ENCODE measurements around the gene METTL6. TPM values are rescaled to one million over a fixed set of nuclear protein-coding genes. Genes with fewer than 3 reads are reported as not detected.

METTL6 gene
- 23.9 and 27.1 TPM in 2 replicates for total RNA-seq
- 26.5 TPM for total RNA-seq (2013)
- 7.6 and 7.7 TPM in 2 replicates for polyA plus RNA-seq
- polyA minus RNA-seq = 8.8 and 13.6 TPM in 2 replicates

- Histone ChIP-seq H2AFZ (ENCODE audit: insufficient read depth, low read depth, low read length, poor library complexity, severe bottlenecking) (peak within 1 kb of the TSS; percentile 96), H3K36me3 (replicated peaks in 1 of 2; ENCODE audit: control extremely low read depth in 1 of 2, control insufficient read depth in 1 of 2, extremely low read depth in 1 of 2, insufficient read depth in 2 of 2, low read length in 1 of 2) (peaks cover 6 to 42% of the 10 kb centered on the region in 2 experiments), H4K20me1 (ENCODE audit: control insufficient read depth, insufficient read depth, low read length, poor library complexity, severe bottlenecking) (no peaks in the 10 kb centered on the region), H3K27me3 (replicated peaks in 1 of 4; ENCODE audit: control extremely low read depth in 1 of 4, control insufficient read depth in 3 of 4, insufficient read depth in 4 of 4, low read length in 3 of 4) (no peaks in the 10 kb centered on the region), H3K9me3 (ENCODE audit: control extremely low read depth in 1 of 3, control insufficient read depth in 2 of 3, insufficient read depth in 1 of 3, low read length in 2 of 3) (no peaks in the 10 kb centered on the region), H3K9ac (ENCODE audit: low read length) (peak within 1 kb of the TSS; percentile 99), H3K27ac (ENCODE audit: low read length in 2 of 2) (peak within 1 kb of the TSS; percentile 75 to 85), H3K79me2 (ENCODE audit: control insufficient read depth, insufficient read depth, low read length) (peaks cover 53% of the 10 kb centered on the region), H3K4me3 (ENCODE audit: control extremely low read depth in 1 of 5, extremely low read depth in 1 of 5, insufficient read depth in 1 of 5, low read depth in 2 of 5, low read length in 4 of 5) (peak within 1 kb of the TSS; percentile 88 to 99 (median 94)), H3K4me1 (ENCODE audit: control insufficient read depth in 2 of 2, insufficient read depth in 2 of 2, low read length in 2 of 2) (peaks cover 19 to 28% of the 10 kb centered on the region in 2 donors), H3K4me2 (replicated peaks; ENCODE audit: low read depth, low read length, poor library complexity, severe bottlenecking) (peak within 1 kb of the TSS; percentile 81)
- no peaks in the 10 kb centered on the region for H3K9me3 Mint-ChIP-seq (ENCODE audit: insufficient read depth)
- DNase-seq (peak; percentile 88), ATAC-seq (ENCODE audit: low read depth) (peak; percentile 89)
- intact Hi-C loops (cut with micrococcal nuclease) = loop anchor here (1.0 to 10.0 kb wide), 6 partner anchors 49 to 837 kb away; partner anchors contain the start of genes BTD, CAPN7, CCDC174 and DPH3
- CTCF ChIA-PET = interaction anchor here (1.5 to 1.8 kb wide), 2 partner anchors 23 to 130 kb away, joined by 8 to 9 read pairs; no protein-coding TSS in a partner anchor
- POLR2A ChIA-PET = no interaction called here
- H3K4me1 Mint-ChIP-seq = peaks cover 45% of the 10 kb centered on the region
- H3K4me3 Mint-ChIP-seq = peak within 1 kb of the TSS; percentile 95
- under 1% methylated on average over 52 of the region's 52 CpGs for WGBS (ENCODE audit: insufficient coverage)
- H3K27ac Mint-ChIP-seq = peak within 1 kb of the TSS; percentile 92
- H3K27me3 Mint-ChIP-seq = no peaks in the 10 kb centered on the region
- TF ChIP-seq CTCF (IDR thresholded peaks at IDR 0.05) = peak; percentile 56
- TF ChIP-seq EZH2 (IDR thresholded peaks at IDR 0.05; ENCODE audit: borderline replicate concordance, insufficient read depth, low read depth, low read length, poor library complexity, severe bottlenecking) = no peak
Measured at GRCh38 chr3:15427182-15427880, at the start of gene METTL6, which contains the start of gene EAF1. Gene METTL6 (minus strand): TSS chr3:15427544. CDS start chr3:15426511, 1,033 bp downstream. Gene EAF1 (plus strand): TSS chr3:15427598. CDS start chr3:15427780, 182 bp downstream.

GRCh38 chr3:15476378-15476777 is 49.0 kb upstream of the METTL6 start:
- no peaks in the 10 kb centered on the region for H3K4me1 Mint-ChIP-seq
- ChIA-PET CTCF (no interaction called here), POLR2A (no interaction called here)
- ATAC-seq (ENCODE audit: low read depth) (no peak), DNase-seq (no peak)
- Histone ChIP-seq H3K4me3 (ENCODE audit: control extremely low read depth in 1 of 5, extremely low read depth in 1 of 5, insufficient read depth in 1 of 5, low read depth in 2 of 5, low read length in 4 of 5) (no peak overlapping the region), H4K20me1 (ENCODE audit: control insufficient read depth, insufficient read depth, low read length, poor library complexity, severe bottlenecking) (no peaks in the 10 kb centered on the region), H3K4me2 (replicated peaks; ENCODE audit: low read depth, low read length, poor library complexity, severe bottlenecking) (no peak overlapping the region), H3K79me2 (ENCODE audit: control insufficient read depth, insufficient read depth, low read length) (no peaks in the 10 kb centered on the region), H3K36me3 (replicated peaks in 1 of 2; ENCODE audit: control extremely low read depth in 1 of 2, control insufficient read depth in 1 of 2, extremely low read depth in 1 of 2, insufficient read depth in 2 of 2, low read length in 1 of 2) (no peaks in the 10 kb centered on the region), H3K9me3 (ENCODE audit: control extremely low read depth in 1 of 3, control insufficient read depth in 2 of 3, insufficient read depth in 1 of 3, low read length in 2 of 3) (no peaks in the 10 kb centered on the region), H2AFZ (ENCODE audit: insufficient read depth, low read depth, low read length, poor library complexity, severe bottlenecking) (no peak overlapping the region), H3K9ac (ENCODE audit: low read length) (no peak overlapping the region), H3K27me3 (replicated peaks in 1 of 4; ENCODE audit: control extremely low read depth in 1 of 4, control insufficient read depth in 3 of 4, insufficient read depth in 4 of 4, low read length in 3 of 4) (no peaks in the 10 kb centered on the region), H3K4me1 (ENCODE audit: control insufficient read depth in 2 of 2, insufficient read depth in 2 of 2, low read length in 2 of 2) (no peaks in the 10 kb centered on the region), H3K27ac (ENCODE audit: low read length in 2 of 2) (no peak overlapping the region)
- no peaks in the 10 kb centered on the region for H3K9me3 Mint-ChIP-seq (ENCODE audit: insufficient read depth)
- no peak overlapping the region for H3K27ac Mint-ChIP-seq
- no peaks in the 10 kb centered on the region for H3K27me3 Mint-ChIP-seq
- WGBS (ENCODE audit: insufficient coverage) = 87% methylated on average over 3 of the region's 3 CpGs
- H3K4me3 Mint-ChIP-seq = no peak overlapping the region
- intact Hi-C loops (cut with micrococcal nuclease) = no loop called here
- TF ChIP-seq EZH2 (IDR thresholded peaks at IDR 0.05; ENCODE audit: borderline replicate concordance, insufficient read depth, low read depth, low read length, poor library complexity, severe bottlenecking) (no peak), CTCF (IDR thresholded peaks at IDR 0.05) (no peak)

Measured in B cell (primary cell).